ENCODE measurements around the gene DDTL.

Gene DDTL

DNA sequence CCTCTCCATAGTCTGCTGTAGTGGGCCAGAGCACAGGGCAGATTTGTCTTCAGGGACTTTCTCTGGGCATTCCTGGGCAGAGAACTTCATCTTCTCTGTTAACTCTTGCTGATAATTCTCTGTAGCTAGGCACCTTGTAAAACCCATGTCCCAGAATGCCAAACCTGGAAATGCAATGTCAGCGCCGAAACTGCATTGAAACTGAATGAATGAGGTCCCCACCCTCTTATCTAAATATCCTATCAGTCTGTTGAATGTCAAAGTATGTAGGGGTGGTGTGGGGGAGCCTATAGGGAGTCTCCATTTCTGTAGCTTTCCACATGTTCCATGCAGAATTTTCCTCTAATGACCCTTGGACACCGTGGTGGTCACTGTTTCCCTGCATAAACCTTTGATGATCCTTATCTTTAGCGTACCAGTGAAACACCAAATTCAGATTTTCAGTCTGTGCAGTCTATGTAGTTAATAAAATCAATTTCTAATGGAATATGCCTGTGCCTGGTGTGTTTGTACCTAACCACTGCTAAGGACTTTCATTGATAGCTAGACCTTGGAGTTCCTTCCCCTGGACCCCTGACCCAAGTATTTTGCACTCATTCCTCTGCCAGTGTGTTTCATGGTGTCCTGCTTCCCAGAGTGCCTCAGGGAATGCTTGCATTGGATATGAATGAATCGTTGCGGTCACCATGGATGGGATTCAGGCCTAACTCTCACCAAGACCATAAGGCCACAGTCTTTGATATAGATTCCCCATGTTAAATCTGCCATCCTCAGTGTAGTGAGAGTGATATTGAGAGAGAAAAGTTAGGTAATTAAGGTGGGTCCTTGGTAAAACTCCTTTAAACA, 41.9 kb downstream of the DDTL start:
- DNase-seq (ENCODE audit: low read depth) = no peak
- no peak for TF ChIP-seq POLR2A (IDR thresholded peaks at IDR 0.05; ENCODE audit: extremely low read depth, insufficient read length)
- TF ChIP-seq MAX (IDR thresholded peaks at IDR 0.05; ENCODE audit: low read depth, low read length) = no peak
- no peak for TF ChIP-seq CTCF (IDR thresholded peaks at IDR 0.05; ENCODE audit: low read depth, low read length)
- no peak for TF ChIP-seq MYC (IDR thresholded peaks at IDR 0.05; ENCODE audit: low read depth, low read length)

GRCh38 chr22:24009227-24010017, 42.7 kb downstream of the DDTL start:
- H3K4me3 ChIP-seq (ENCODE audit: low read depth, low read length) = no peak overlapping the region
- TF ChIP-seq CTCF (IDR thresholded peaks at IDR 0.05; ENCODE audit: low read depth, low read length) (no peak), POLR2A (IDR thresholded peaks at IDR 0.05; ENCODE audit: extremely low read depth, insufficient read length) (no peak)
- DNase-seq (ENCODE audit: low read depth) = no peak

More for the DNA sequence above, 41.9 kb downstream of the DDTL start:
- H3K4me3 ChIP-seq (ENCODE audit: low read depth, low read length) = no peak overlapping the region

DNA sequence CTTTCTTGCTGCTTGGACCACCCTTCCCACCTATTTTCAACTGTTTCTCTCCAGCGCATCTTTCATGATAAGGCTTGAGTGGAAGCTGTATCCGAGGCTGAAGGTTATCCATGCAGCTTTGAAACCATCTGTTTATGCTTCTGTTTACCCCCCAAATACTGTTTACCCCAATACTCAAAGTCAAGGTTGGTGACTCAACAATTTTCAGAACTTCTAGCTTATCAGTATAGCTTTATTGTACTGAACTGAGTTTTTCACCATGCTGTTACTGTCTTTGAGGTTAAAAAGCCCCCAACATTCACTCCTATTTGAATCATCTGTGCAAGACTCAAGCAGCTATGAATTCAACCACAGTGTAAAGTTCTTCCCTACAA, 43.3 kb downstream of the DDTL start:
- no peak overlapping the region for H3K4me3 ChIP-seq (ENCODE audit: low read depth, low read length)
- TF ChIP-seq MAX (IDR thresholded peaks at IDR 0.05; ENCODE audit: low read depth, low read length) (no peak), MYC (IDR thresholded peaks at IDR 0.05; ENCODE audit: low read depth, low read length) (no peak), CTCF (IDR thresholded peaks at IDR 0.05; ENCODE audit: low read depth, low read length) (no peak), POLR2A (IDR thresholded peaks at IDR 0.05; ENCODE audit: extremely low read depth, insufficient read length) (no peak)
- DNase-seq (ENCODE audit: low read depth) = no peak

GRCh38 chr22:24011735-24012068, 45.0 kb downstream of the DDTL start:
- TF ChIP-seq MYC (IDR thresholded peaks at IDR 0.05; ENCODE audit: low read depth, low read length) (no peak), MAX (IDR thresholded peaks at IDR 0.05; ENCODE audit: low read depth, low read length) (no peak), CTCF (IDR thresholded peaks at IDR 0.05; ENCODE audit: low read depth, low read length) (no peak), POLR2A (IDR thresholded peaks at IDR 0.05; ENCODE audit: extremely low read depth, insufficient read length) (no peak)
- no peak for DNase-seq (ENCODE audit: low read depth)
- peak overlapping the region; percentile 98 for H3K4me3 ChIP-seq (ENCODE audit: low read depth, low read length)

GRCh38 chr22:24016156-24016555, 49.5 kb downstream of the DDTL start:
- TF ChIP-seq MAX (IDR thresholded peaks at IDR 0.05; ENCODE audit: low read depth, low read length) = no peak
- TF ChIP-seq MYC (IDR thresholded peaks at IDR 0.05; ENCODE audit: low read depth, low read length) = no peak
- no peak for TF ChIP-seq POLR2A (IDR thresholded peaks at IDR 0.05; ENCODE audit: extremely low read depth, insufficient read length)
- TF ChIP-seq CTCF (IDR thresholded peaks at IDR 0.05; ENCODE audit: low read depth, low read length) = no peak
- H3K4me3 ChIP-seq (ENCODE audit: low read depth, low read length) = no peak overlapping the region

More at GRCh38 chr22:24016156-24016555, 49.5 kb downstream of the DDTL start:
- DNase-seq (ENCODE audit: low read depth) = no peak

Measured in NB4 (cell line).